Esophagus (tissue), 2 donors: ENCODE measurements around the gene KSR1. TPM values are rescaled to one million over a fixed set of nuclear protein-coding genes. Genes with fewer than 3 reads are reported as not detected.
"Not testable (repeated sequence)": the region's sequence is repeated elsewhere in the genome, so short reads cannot be mapped to it uniquely, and the experiment has no call there.

ENCODE experiments used
- H3K27ac ChIP-seq, 2 donors: one replicate each; pipeline ENCODE4 v1.5.1; 2013; ENCODE audit warnings: low read depth in 2 of 2, mild to moderate bottlenecking in 2 of 2, inconsistent platforms in 1 of 2, low read length in 1 of 2, moderate library complexity in 1 of 2
- H3K27me3 ChIP-seq, 2 donors: one replicate each; pipeline ENCODE4 v1.6.1; 2013; ENCODE audit warnings: low read length in 2 of 2, control low read depth in 1 of 2, mild to moderate bottlenecking in 1 of 2; ENCODE audit not compliant: insufficient read depth in 2 of 2, control insufficient read depth in 1 of 2
- H3K36me3 ChIP-seq, 2 donors: one replicate each; pipeline ENCODE4 v1.6.1; 2013; ENCODE audit warnings: low read length in 1 of 2; ENCODE audit not compliant: control insufficient read depth in 2 of 2, insufficient read depth in 2 of 2
- H3K4me1 ChIP-seq, 2 donors: one replicate each; pipeline ENCODE4 v1.6.1; 2013; ENCODE audit warnings: low read length in 1 of 2; ENCODE audit not compliant: control insufficient read depth in 2 of 2, insufficient read depth in 2 of 2
- H3K4me3 ChIP-seq, 2 donors: one replicate each; pipeline ENCODE4 v1.5.1; 2013; ENCODE audit warnings: low read length in 2 of 2, mild to moderate bottlenecking in 2 of 2, low read depth in 1 of 2, moderate library complexity in 1 of 2
- H3K9me3 ChIP-seq, 2 donors: one replicate each; pipeline ENCODE4 v1.6.1; 2013; ENCODE audit warnings: mild to moderate bottlenecking in 2 of 2, low read depth in 1 of 2, low read length in 1 of 2, moderate library complexity in 1 of 2; ENCODE audit not compliant: control insufficient read depth in 2 of 2, insufficient read depth in 1 of 2
- WGBS, 2 donors: extraction: QIAGEN DNeasy Blood & Tissue Kit; methylation state at CpG; one replicate each; pipeline ENCODE4 v1.1.7; 2013; 5-methylcytosine and 5-hydroxymethylcytosine counted together
- polyA plus RNA-seq, 2 donors: library from polyadenylated mRNA; stranded (reverse); fragments of 200-250 nt; gene quantifications; one replicate each; pipeline ENCODE4 v1.2.3, GENCODE V29; 2013
- donor health status: healthy with polysubstance abuse.
- donor health status: Bipolar disorder and iron deficiency.

Gene KSR1
- polyA plus RNA-seq, 2 donors: 35.3 to 52.4 TPM

DNA sequence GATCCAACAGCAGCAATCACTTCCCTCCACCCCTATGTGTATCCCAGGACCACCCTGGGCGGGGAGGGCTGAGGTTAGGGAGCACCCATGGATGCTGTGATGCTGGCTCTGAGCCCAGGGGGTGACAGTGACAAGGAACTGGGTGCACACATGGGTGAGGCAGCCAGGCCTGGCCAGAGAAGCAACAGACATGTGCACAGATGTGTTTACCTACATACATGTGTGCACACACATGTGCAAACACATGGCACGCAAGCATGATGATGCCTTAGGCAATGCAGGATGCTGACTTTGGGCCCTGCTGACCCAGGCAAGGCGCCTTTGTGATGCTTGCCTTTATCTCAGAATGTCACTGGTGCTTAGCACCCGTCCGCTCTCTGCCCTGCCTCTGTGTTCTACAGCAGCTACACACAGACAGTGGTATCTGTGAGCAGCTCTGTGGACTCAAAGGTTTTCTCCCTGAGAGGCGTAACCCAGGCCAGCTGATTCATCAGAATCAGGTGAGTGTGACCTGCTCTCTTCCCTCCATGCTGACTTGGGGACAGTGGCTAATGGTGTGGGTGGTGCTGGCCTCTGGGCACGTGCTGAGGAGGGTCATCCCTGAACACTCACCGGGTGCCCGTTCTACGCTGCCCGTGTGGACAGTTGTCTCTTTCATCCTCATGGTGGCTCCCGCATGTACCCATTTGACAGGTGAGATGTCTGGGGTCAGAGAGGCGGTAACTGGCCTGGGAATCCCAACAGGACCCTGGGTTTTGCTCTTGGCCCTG is 38.5 kb upstream of the KSR1 start:
- 91 to 95% methylated on average over 13 of the region's 13 CpGs for WGBS, 2 donors
- H3K27ac ChIP-seq: no peak overlapping the region
- no peaks in the 10 kb centered on the region for H3K9me3 ChIP-seq
- H3K4me1 ChIP-seq: no peaks in the 10 kb centered on the region
- no peaks in the 10 kb centered on the region for H3K27me3 ChIP-seq
- H3K36me3 ChIP-seq: no peaks in the 10 kb centered on the region
- no peak overlapping the region for H3K4me3 ChIP-seq

DNA sequence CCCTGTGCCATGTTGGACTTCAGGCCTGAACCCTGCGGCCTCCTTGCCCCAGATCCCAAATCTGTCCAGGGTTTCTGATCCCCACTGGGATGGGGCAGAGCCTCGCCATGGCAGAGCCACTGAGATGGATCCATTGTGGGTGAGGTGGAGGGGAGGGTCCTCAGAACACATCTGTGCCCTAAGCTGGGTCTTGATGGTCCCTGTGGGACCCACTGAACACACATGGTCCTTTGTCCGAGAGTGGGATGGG is 38.0 kb upstream of the KSR1 start:
- Histone ChIP-seq H3K27ac (no peak overlapping the region), H3K4me1 (no peaks in the 10 kb centered on the region), H3K4me3 (no peak overlapping the region), H3K27me3 (no peaks in the 10 kb centered on the region), H3K9me3 (no peaks in the 10 kb centered on the region), H3K36me3 (no peaks in the 10 kb centered on the region)
- WGBS, 2 donors: 93 to 94% methylated on average over 3 of the region's 3 CpGs

DNA sequence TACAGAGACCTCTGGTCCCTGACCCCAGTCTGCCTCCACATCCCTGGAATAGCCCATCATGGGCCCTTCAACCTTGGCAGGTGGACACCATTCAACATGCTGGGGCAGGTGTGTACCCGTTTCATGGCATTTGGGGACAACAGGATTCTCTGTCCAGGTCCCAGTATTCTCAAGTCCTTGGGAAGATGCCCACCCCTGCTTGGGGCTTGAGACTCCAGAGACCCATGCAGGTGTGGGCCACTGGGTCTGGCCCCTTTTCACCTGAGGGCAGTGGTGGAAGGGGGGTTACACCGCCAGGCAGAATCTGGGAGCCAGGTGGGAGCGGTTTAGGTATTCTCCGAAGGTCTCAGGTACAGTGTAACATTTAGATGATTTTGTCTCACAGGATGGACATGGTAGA is 37.1 kb upstream of the KSR1 start:
- Histone ChIP-seq H3K4me3 (no peak overlapping the region), H3K36me3 (no peaks in the 10 kb centered on the region), H3K27me3 (no peaks in the 10 kb centered on the region), H3K4me1 (no peaks in the 10 kb centered on the region), H3K9me3 (no peaks in the 10 kb centered on the region), H3K27ac (no peak overlapping the region)
- 92 to 97% methylated on average over 4 of the region's 4 CpGs for WGBS, 2 donors

DNA sequence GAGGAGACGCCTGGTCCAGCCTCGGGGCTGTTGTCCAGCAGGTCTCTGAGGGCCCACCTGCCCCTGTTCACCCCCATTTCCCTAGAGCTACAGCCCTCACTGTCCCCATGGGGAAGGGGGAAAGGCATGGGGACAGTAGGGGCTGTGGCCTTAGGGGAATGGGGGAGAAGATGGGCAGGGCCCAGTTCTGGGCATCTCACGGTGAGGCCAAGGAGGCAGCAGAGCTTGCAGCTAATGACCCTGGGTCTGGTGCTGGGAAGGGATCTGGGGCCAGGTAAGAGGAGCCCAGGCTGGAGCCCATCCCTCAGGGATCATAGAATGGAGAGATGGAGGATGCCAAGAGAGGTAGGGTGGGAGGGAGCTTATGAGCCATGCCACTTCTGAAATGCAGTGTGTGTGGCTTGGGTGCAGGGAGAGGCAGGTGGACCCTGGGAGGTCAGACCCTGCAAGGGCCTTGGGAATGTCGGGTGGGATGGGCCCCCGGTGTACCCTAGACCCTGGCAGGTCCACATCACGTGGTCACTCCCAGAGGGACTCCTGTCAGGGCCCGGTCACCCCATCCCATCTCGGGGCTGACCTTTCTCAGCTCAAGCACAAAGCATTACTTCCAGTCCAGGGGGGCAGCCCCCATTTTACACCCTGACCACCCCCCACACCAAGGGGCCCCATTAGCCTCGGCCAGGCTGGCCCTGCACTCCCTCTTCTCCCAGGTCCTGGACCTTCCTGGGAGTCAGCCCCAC is 35.9 kb upstream of the KSR1 start:
- Histone ChIP-seq H3K4me1 (no peaks in the 10 kb centered on the region), H3K4me3 (no peak overlapping the region), H3K27ac (no peak overlapping the region), H3K27me3 (no peaks in the 10 kb centered on the region), H3K36me3 (no peaks in the 10 kb centered on the region), H3K9me3 (no peaks in the 10 kb centered on the region)
- 84 to 88% methylated on average over 9 of the region's 9 CpGs for WGBS, 2 donors

DNA sequence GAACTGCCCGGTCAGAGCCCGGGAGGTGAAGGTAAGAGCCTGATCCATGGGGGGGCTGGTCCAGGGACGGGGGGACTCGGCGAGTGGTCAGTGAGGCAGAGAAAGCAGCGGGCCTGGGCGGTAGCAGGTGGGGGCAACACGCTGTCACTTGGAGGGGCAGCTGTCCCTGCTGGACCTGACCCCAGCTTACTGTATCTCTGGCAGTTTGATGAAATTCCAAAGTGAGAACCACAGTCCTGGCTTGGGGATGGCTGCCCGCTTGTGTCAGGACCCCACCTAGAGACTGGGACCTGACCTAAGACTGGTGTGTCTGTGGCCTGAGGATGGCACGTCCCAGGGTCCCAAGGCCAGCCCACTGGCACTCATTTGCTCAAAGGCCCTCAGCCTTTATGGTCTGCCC is 35.1 kb upstream of the KSR1 start:
- Histone ChIP-seq H3K9me3 (no peaks in the 10 kb centered on the region), H3K36me3 (no peaks in the 10 kb centered on the region), H3K4me3 (no peak overlapping the region), H3K27ac (no peak overlapping the region), H3K27me3 (no peaks in the 10 kb centered on the region), H3K4me1 (no peaks in the 10 kb centered on the region)
- 91 to 93% methylated on average over 10 of the region's 10 CpGs for WGBS, 2 donors

DNA sequence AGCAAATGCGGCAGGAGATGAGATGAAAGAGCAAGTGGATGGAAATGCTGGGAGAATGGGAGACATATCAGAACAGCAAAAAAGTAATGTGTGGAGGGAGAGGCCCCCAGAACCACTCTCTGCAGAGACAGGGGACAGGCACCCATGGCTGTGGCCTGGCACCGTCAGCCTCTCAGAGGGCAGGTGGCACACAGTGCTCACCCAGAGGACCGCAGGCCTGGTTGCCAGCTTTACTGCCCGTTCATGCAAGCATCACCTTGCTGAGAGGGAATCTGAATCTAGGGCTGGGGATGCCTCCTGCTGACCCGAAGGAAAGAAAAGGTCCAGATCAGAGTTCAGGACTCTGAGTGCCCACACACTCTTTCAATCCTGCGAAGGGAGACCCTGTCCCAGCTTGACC is 34.6 kb upstream of the KSR1 start:
- H3K27me3 ChIP-seq, H3K9me3 ChIP-seq, H3K27ac ChIP-seq, H3K4me3 ChIP-seq, H3K4me1 ChIP-seq, H3K36me3 ChIP-seq: not testable (repeated sequence)
- WGBS, 2 donors: 91 to 93% methylated on average over 6 of the region's 6 CpGs

DNA sequence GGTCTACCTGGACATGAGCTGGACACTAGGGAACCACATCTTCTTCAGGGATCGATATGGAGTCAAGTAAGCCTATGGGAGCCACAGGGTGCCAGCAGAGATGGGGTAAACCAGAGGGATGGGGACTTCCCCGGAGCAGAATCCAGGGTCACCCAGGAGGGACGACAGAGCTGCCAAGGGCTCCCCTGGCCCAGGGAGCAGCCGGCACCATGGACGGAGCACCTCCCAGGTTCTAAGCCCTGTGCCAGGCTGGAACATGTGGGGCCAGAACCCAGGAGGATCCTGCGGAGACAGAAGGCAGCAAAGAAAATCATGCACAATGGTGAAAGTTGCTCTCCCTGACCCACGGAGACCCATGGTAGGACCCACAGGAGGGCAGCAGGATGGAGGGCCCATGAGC is 33.6 kb upstream of the KSR1 start:
- Histone ChIP-seq H3K4me1 (no peaks in the 10 kb centered on the region), H3K9me3 (no peaks in the 10 kb centered on the region), H3K27ac (no peak overlapping the region), H3K36me3 (no peaks in the 10 kb centered on the region), H3K27me3 (no peaks in the 10 kb centered on the region), H3K4me3 (no peak overlapping the region)
- WGBS, 2 donors: 92 to 96% methylated on average over 7 of the region's 7 CpGs

DNA sequence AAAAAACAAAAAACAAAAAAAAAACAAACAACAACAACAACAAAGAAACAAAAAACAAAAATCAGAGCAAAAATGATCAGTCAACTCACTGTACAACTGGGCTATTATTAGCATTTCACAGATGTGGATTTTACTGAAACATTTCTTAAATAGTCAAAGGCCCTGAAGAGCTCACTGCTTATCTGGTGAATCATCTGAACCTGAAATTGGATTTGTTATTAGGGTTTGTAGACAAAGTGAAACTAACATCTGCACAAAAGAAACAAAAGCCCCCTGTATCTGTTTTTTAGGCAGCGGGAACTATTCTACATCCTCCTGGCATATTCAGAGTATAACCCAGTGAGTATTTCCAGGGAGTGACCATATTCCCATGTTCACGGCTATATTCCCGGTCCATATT is 32.6 kb upstream of the KSR1 start:
- no peaks in the 10 kb centered on the region for H3K9me3 ChIP-seq
- no peaks in the 10 kb centered on the region for H3K4me1 ChIP-seq
- H3K4me3 ChIP-seq: no peak overlapping the region
- H3K27me3 ChIP-seq: no peaks in the 10 kb centered on the region
- no peak overlapping the region for H3K27ac ChIP-seq
- WGBS, 2 donors: 77 to 86% methylated on average over 3 of the region's 3 CpGs
- no peaks in the 10 kb centered on the region for H3K36me3 ChIP-seq

DNA sequence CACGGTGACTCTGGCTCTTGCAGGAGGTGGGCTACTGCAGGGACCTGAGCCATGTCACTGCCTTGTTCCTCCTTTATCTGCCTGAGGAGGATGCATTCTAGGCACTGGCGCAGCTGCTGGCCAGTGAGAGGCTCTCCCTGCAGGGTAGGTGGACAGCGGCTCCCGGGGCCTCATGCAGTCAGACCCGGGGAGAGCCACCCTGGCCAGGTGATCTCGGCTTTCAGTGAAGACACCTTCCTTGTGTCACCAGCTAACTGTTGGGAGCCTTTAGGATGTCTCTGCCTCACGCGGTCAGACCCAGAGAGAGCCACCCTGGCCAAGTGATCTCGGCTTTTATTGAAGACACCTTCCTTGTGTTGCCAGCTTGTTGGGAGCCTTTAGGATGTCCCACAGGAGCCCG is 31.7 kb upstream of the KSR1 start:
- H3K9me3 ChIP-seq: no peaks in the 10 kb centered on the region
- H3K36me3 ChIP-seq: no peaks in the 10 kb centered on the region
- no peak overlapping the region for H3K27ac ChIP-seq

DNA sequence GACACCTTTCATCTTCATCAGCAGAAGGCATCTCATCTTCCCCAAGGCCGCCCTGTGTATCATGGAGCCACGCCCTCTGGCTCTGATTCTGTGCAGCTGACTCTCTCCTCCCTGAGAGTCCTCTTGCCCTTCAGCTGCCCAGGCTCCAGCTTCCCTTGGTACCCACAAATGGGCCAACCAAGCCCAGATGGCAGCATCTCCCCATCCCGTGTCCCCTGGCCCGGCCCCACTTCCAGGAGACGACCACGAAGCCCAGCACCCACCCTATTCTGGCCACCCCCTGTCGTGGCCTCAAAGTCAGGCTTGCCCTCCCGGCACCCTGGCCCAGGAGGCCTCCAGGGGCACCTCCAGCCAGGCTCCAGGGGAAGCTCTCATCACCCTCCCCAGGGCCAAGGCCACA is 31.3 kb upstream of the KSR1 start:
- H3K4me1 ChIP-seq: no peaks in the 10 kb centered on the region

More for the DNA sequence above, 31.7 kb upstream of the KSR1 start:
- WGBS, 2 donors: 82 to 84% methylated on average over 10 of the region's 10 CpGs
- Histone ChIP-seq H3K4me3 (no peak overlapping the region), H3K27me3 (no peaks in the 10 kb centered on the region), H3K4me1 (no peaks in the 10 kb centered on the region)

More for the DNA sequence above, 31.3 kb upstream of the KSR1 start:
- no peaks in the 10 kb centered on the region for H3K36me3 ChIP-seq
- H3K27ac ChIP-seq: no peak overlapping the region
- 93% methylated on average over 8 of the region's 8 CpGs for WGBS, 2 donors
- H3K27me3 ChIP-seq: no peaks in the 10 kb centered on the region
- no peak overlapping the region for H3K4me3 ChIP-seq
- H3K9me3 ChIP-seq: no peaks in the 10 kb centered on the region
